Measurements from ENCODE around the gene NT5C3B.

The NT5C3B gene

GRCh38 chr17:41806685-41807445 lies 29.2 kb downstream of the NT5C3B start:
- no peak for DNase-seq

- DNase-seq, result no peak
Measured at GRCh38 chr17:41803049-41804020, 32.7 kb downstream of the NT5C3B start.

GRCh38 chr17:41801374-41802271 lies 34.4 kb downstream of the NT5C3B start:
- DNase-seq, result peak; percentile 67

- DNase-seq, result no peak
Measured at GRCh38 chr17:41800601-41801373, 35.2 kb downstream of the NT5C3B start.

GRCh38 chr17:41799366-41799765 lies 36.7 kb downstream of the NT5C3B start:
- no peak for DNase-seq

- DNase-seq, result no peak
Measured at GRCh38 chr17:41797377-41797776, 38.7 kb downstream of the NT5C3B start.

- DNase-seq, result no peak
Measured at GRCh38 chr17:41796121-41796895, 39.7 kb downstream of the NT5C3B start.

- no peak for DNase-seq
Measured at GRCh38 chr17:41794540-41794975, 41.5 kb downstream of the NT5C3B start.

GRCh38 chr17:41793784-41794539 lies 42.1 kb downstream of the NT5C3B start:
- no peak for DNase-seq

- no peak for DNase-seq
Measured at GRCh38 chr17:41792845-41793783, 42.9 kb downstream of the NT5C3B start.

GRCh38 chr17:41787021-41787418 lies 49.0 kb downstream of the NT5C3B start:
- no peak for DNase-seq

- peak; percentile 94 for DNase-seq
Measured at GRCh38 chr17:41786227-41787020, 49.6 kb downstream of the NT5C3B start, which contains the start of gene JUP. Gene JUP (minus strand): TSS chr17:41786711. CDS start chr17:41771854, 14,857 bp downstream.

- DNase-seq, result no peak
Measured at GRCh38 chr17:41785859-41786226, 50.2 kb downstream of the NT5C3B start.

- DNase-seq, result no peak
Measured at GRCh38 chr17:41785091-41785858, 50.8 kb downstream of the NT5C3B start.

- no peak for DNase-seq
Measured at GRCh38 chr17:41784207-41784744, 51.8 kb downstream of the NT5C3B start.

GRCh38 chr17:41782142-41782541 lies 53.9 kb downstream of the NT5C3B start:
- DNase-seq, result no peak
